Heart right ventricle (tissue), 16 donors: ENCODE measurements around the gene BRD3OS. TPM values are rescaled to one million over a fixed set of nuclear protein-coding genes. Genes with fewer than 3 reads are reported as not detected.

Experiments
- ATAC-seq, 8 donors: fragments of 200-7000 bp; cut with Tn5 transposase; one replicate each; pipeline ENCODE4 v1.9.1; 2020; ENCODE audit warnings: mild to moderate bottlenecking in 8 of 8, moderate library complexity in 8 of 8, moderate number of reproducible peaks in 1 of 8
- DNase-seq, 2 donors: peaks; one replicate each; pipeline ENCODE4 v3.0.0-alpha.2; 2020
- H3K27ac ChIP-seq, 10 donors: fragments of 200-600 bp; sonication (generic) in 2 of 10; one replicate each; pipeline versions ENCODE4 v1.5.0 to v1.8.0; 2020 to 2022; ENCODE audit warnings: mild to moderate bottlenecking in 3 of 10
- H3K27me3 ChIP-seq, 7 donors: fragments of 200-600 bp; one replicate each; pipeline ENCODE4 v1.8.0; 2021 to 2022; ENCODE audit warnings: mild to moderate bottlenecking in 2 of 7
- H3K36me3 ChIP-seq, 9 donors: fragments of 200-600 bp; sonication (generic) in 1 of 9; one replicate each; pipeline versions ENCODE4 v1.5.0 to v1.8.0; 2020 to 2022; ENCODE audit warnings: mild to moderate bottlenecking in 2 of 9
- H3K4me1 ChIP-seq, 9 donors: fragments of 200-600 bp; sonication (generic) in 1 of 9; one replicate each; pipeline versions ENCODE4 v1.5.0 to v1.8.0; 2020 to 2022; ENCODE audit warnings: mild to moderate bottlenecking in 4 of 9
- H3K4me3 ChIP-seq, 10 donors: fragments of 200-600 bp; sonication (generic) in 2 of 10; one replicate each; pipeline versions ENCODE4 v1.5.0 to v1.8.0; 2020 to 2022; ENCODE audit warnings: mild to moderate bottlenecking in 7 of 10, moderate library complexity in 2 of 10
- H3K9me3 ChIP-seq, 11 donors: fragments of 200-600 bp in 10 of 11; sonication (generic) in 2 of 11; one replicate each; pipeline versions ENCODE4 v1.5.0 to v1.8.0; 2013 to 2022; ENCODE audit warnings: mild to moderate bottlenecking in 2 of 11, control low read depth in 1 of 11, moderate library complexity in 1 of 11
- WGBS, 2 donors: extraction: QIAGEN DNeasy Blood & Tissue Kit; methylation state at CpG; one replicate each; pipeline ENCODE4 v1.1.7; 2013; ENCODE audit warnings: inconsistent platforms in 1 of 2; 5-methylcytosine and 5-hydroxymethylcytosine counted together
- intact Hi-C, 10 donors: fragments of 100-400 bp; cut with DNase I; formaldehyde crosslinking; loops; one replicate each; pipeline versions ENCODE4 v1.11.1 to v1.14.2; 2022
- polyA plus RNA-seq, 2 donors: library from polyadenylated mRNA; stranded (reverse); fragments of 200-250 nt; gene quantifications; one replicate each; pipeline ENCODE4 v1.2.3, GENCODE V29; 2013
- total RNA-seq, 10 donors: library from RNA; stranded (reverse); fragmentation: NEBNext Ultra II Directional in 3 of 10; extraction: Animal tissue kit (Norgen Biotek cat#: 25700) in 3 of 10; gene quantifications; one replicate each; pipeline versions ENCODE4 v1.2.1 to v1.2.4, GENCODE V29; 2021 to 2023
- TF ChIP-seq, protein P1 (sequence below), 9 donors: fragments of 200-600 bp; sonication (generic) in 2 of 9; IDR thresholded peaks; one replicate each; pipeline versions ENCODE4 v1.5.0 to v1.8.0; 2021 to 2022; ENCODE audit warnings: antibody characterized with exemption in 9 of 9, mild to moderate bottlenecking in 5 of 9, moderate library complexity in 1 of 9
- donor health status: Arrhythmogenic right ventricular cardiomyopathy.
- donor health status: ischemic (EF 13 %, LVEDD 7.1; RV severe dilation, severe dysfunction).
- donor health status: healthy with polysubstance abuse.
- donor health status: DM: no; HTN: yes; CAD: no.
- donor health status: DM: no; HTN: no; CAD: no.
- donor health status: ischemic (EF 25% LVEDD 6.9; RV normal size, moderate dysfunction).
- donor health status: ischemic (EF 25% LVEDD 5.7; RV mildly dilated, moderate dysfunction).
- donor health status: healthy.
- donor health status: DM: yes; HTN: yes; CAD: no.
- donor health status: Ischemic cardiomyopathy.
- donor health status: ischemic (EF 35%, LVEDD 5.7; RV mildly dilated, moderate dysfunction).
- donor health status: nonischemic (EF 11% LVEDD 7.7; RV severe dilation, severe dysfunction).
- donor health status: DM: yes; HTN: yes; CAD: no.
- donor health status: PGD.
- donor health status: ischemic (EF 29% LVEDD 5.4; RV normal size, mild dysfunction).
- donor health status: nonischemic (EF 23%, LVEDD 6.1; RV moderate dilation, normal function).

The BRD3OS gene
- total and polyA plus RNA-seq, 12 donors, result 4.1 to 11.6 (median 7.0) TPM

- Histone ChIP-seq H3K9me3 (no peaks in the 10 kb centered on the region), H3K4me3 (no peak overlapping the region), H3K4me1 (peaks cover 5 to 36% (median 26%) of the 10 kb centered on the region in 9 donors), H3K36me3 (peaks cover 0 to 78% (median 59%) of the 10 kb centered on the region in 9 donors), H3K27me3 (no peaks in the 10 kb centered on the region), H3K27ac (no peak overlapping the region)
- no peak for DNase-seq
- intact Hi-C loops, result no loop called here
- ATAC-seq, result no peak
- WGBS, 2 donors, result 88% methylated on average over 14 of the region's 14 CpGs
- TF ChIP-seq, protein P1, sequence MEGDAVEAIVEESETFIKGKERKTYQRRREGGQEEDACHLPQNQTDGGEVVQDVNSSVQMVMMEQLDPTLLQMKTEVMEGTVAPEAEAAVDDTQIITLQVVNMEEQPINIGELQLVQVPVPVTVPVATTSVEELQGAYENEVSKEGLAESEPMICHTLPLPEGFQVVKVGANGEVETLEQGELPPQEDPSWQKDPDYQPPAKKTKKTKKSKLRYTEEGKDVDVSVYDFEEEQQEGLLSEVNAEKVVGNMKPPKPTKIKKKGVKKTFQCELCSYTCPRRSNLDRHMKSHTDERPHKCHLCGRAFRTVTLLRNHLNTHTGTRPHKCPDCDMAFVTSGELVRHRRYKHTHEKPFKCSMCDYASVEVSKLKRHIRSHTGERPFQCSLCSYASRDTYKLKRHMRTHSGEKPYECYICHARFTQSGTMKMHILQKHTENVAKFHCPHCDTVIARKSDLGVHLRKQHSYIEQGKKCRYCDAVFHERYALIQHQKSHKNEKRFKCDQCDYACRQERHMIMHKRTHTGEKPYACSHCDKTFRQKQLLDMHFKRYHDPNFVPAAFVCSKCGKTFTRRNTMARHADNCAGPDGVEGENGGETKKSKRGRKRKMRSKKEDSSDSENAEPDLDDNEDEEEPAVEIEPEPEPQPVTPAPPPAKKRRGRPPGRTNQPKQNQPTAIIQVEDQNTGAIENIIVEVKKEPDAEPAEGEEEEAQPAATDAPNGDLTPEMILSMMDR (IDR thresholded peaks at IDR 0.05), result no peak
Measured at GRCh38 chr9:134050726-134051125, 25.4 kb downstream of the BRD3OS start.

GRCh38 chr9:134051319-134051718 is 26.0 kb downstream of the BRD3OS start:
- intact Hi-C loops, result no loop called here
- Histone ChIP-seq H3K9me3 (no peaks in the 10 kb centered on the region), H3K36me3 (peaks cover 0 to 72% (median 53%) of the 10 kb centered on the region in 9 donors), H3K4me3 (no peak overlapping the region), H3K27me3 (no peaks in the 10 kb centered on the region), H3K4me1 (peaks cover 11 to 42% (median 32%) of the 10 kb centered on the region in 9 donors), H3K27ac (no peak overlapping the region)
- no peak for ATAC-seq
- 91 to 93% methylated on average over 16 of the region's 16 CpGs for WGBS, 2 donors
- TF ChIP-seq, protein P1 (IDR thresholded peaks at IDR 0.05), result no peak
- no peak for DNase-seq

GRCh38 chr9:134052491-134052890 is 27.2 kb downstream of the BRD3OS start:
- Histone ChIP-seq H3K9me3 (no peaks in the 10 kb centered on the region), H3K27me3 (no peaks in the 10 kb centered on the region), H3K36me3 (peaks cover 0 to 60% (median 47%) of the 10 kb centered on the region in 9 donors), H3K4me3 (no peak overlapping the region), H3K27ac (no peak overlapping the region), H3K4me1 (peaks cover 22 to 49% (median 42%) of the 10 kb centered on the region in 9 donors)
- WGBS, 2 donors, result 84 to 87% methylated on average over 3 of the region's 3 CpGs
- no peak for DNase-seq
- TF ChIP-seq, protein P1 (IDR thresholded peaks at IDR 0.05), result no peak
- intact Hi-C loops, result no loop called here
- ATAC-seq, result no peak

- 80 to 87% methylated on average over 16 of the region's 16 CpGs for WGBS, 2 donors
Measured at GRCh38 chr9:134052941-134053340, 27.7 kb downstream of the BRD3OS start.

More at GRCh38 chr9:134052941-134053340, 27.7 kb downstream of the BRD3OS start:
- Histone ChIP-seq H3K4me3 (no peak overlapping the region), H3K4me1 (peaks cover 22 to 52% (median 45%) of the 10 kb centered on the region in 9 donors), H3K9me3 (no peaks in the 10 kb centered on the region), H3K27ac (no peak overlapping the region), H3K27me3 (no peaks in the 10 kb centered on the region), H3K36me3 (peaks cover 0 to 56% (median 42%) of the 10 kb centered on the region in 9 donors)
- intact Hi-C loops, result no loop called here
- ATAC-seq (no peak), DNase-seq (no peak)
- TF ChIP-seq, protein P1 (IDR thresholded peaks at IDR 0.05), result no peak
